GM23338 (cell line): ENCODE measurements around the gene RGL1.

ENCODE experiments used
- CTCF ChIP-seq, 2 experiments: fragments of 200-600 bp in 1 of 2; sonication (generic) in 1 of 2; conservative IDR thresholded peaks; 2 replicates each; pipeline versions ENCODE4 v1.5.1 to v1.6.1; 2016 to 2017; ENCODE audit warnings: antibody characterized with exemption in 2 of 2, low read depth in 2 of 2, mild to moderate bottlenecking in 2 of 2, moderate library complexity in 1 of 2
- EZH2phosphoT487 ChIP-seq: fragments of 200-600 bp; sonication (generic); IDR thresholded peaks from one replicate; pipeline ENCODE4 v1.8.1; 2018; ENCODE audit warnings: antibody characterized with exemption; ENCODE audit not compliant: unreplicated experiment
- POLR2AphosphoS5 ChIP-seq: IDR thresholded peaks from 2 replicates; pipeline ENCODE4 v1.6.1; 2016; ENCODE audit warnings: antibody characterized with exemption, low read depth

GRCh38 chr1:183908079-183908478, 103.2 kb downstream of the RGL1 start:
- TF ChIP-seq CTCF (conservative IDR thresholded peaks at IDR 0.05; ENCODE audit: low read depth in 2 of 2) (no peak), POLR2AphosphoS5 (no peak), EZH2phosphoT487 (no peak)
